Neural progenitor cell (in vitro differentiated cells): Measurements from ENCODE around the gene MPRIP.

Experiments used
- EZH2 ChIP-seq: fragments of 200-600 bp; sonication (generic); IDR thresholded peaks from 2 replicates; pipeline ENCODE4 v1.6.1; 2017; ENCODE audit warnings: antibody characterized with exemption, mild to moderate bottlenecking, moderate library complexity
- EZH2phosphoT487 ChIP-seq: fragments of 200-600 bp; sonication (generic); IDR thresholded peaks from 2 replicates; pipeline ENCODE4 v1.6.1; 2017; ENCODE audit warnings: antibody characterized with exemption
- TF ChIP-seq, protein P1 (sequence below): fragments of 200-600 bp; sonication (generic); IDR thresholded peaks from 2 replicates; pipeline ENCODE4 v1.5.1; 2017; ENCODE audit warnings: antibody characterized with exemption, mild to moderate bottlenecking

DNA sequence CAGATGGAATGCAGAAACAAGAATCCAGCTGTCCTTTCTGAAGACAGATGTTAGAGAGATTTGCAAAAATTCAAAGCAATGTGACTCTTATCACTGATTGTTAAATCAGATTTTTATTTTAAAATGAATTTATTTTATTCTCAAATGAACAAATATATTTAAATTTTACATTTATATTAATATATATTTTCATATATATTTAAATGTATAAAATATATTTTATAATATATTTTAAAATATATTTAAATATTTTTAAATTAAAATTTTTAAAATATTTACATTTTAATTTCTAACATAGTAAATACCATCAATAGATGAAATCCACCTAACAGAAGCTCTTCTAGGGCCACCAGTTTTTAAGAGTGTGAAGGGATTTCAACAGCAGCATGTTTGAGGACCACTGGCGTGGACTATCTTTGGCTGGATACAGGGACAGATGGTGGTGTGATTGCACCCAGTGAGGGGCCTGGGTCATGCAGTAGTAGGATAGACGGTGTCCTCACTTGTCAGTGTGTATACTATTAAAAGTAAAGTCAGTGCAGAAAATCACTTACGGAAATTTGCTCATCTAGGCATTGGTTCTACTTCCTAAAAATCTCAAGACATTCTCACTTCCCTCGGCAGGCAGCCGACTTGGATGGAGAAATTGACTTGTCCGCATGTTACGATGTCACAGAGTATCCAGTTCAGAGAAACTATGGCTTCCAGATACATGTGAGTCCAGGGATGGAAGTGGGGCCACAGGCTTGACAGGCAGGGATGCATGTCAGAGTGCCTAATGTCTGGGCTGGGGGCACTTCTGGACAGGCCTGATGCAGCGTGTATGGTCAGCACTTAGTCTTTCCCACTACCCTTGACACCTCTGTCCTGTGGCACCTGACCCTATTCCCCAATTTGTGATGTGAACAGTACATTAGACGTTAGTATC lies 107.5 kb downstream of the MPRIP start:
- TF ChIP-seq, protein P1, sequence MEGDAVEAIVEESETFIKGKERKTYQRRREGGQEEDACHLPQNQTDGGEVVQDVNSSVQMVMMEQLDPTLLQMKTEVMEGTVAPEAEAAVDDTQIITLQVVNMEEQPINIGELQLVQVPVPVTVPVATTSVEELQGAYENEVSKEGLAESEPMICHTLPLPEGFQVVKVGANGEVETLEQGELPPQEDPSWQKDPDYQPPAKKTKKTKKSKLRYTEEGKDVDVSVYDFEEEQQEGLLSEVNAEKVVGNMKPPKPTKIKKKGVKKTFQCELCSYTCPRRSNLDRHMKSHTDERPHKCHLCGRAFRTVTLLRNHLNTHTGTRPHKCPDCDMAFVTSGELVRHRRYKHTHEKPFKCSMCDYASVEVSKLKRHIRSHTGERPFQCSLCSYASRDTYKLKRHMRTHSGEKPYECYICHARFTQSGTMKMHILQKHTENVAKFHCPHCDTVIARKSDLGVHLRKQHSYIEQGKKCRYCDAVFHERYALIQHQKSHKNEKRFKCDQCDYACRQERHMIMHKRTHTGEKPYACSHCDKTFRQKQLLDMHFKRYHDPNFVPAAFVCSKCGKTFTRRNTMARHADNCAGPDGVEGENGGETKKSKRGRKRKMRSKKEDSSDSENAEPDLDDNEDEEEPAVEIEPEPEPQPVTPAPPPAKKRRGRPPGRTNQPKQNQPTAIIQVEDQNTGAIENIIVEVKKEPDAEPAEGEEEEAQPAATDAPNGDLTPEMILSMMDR: no peak
- TF ChIP-seq EZH2phosphoT487 (no peak), EZH2 (no peak)
